Measurements from ENCODE around the gene OR4D5. TPM values are rescaled to one million over a fixed set of nuclear protein-coding genes. Genes with fewer than 3 reads are reported as not detected.

The OR4D5 gene
- total and polyA plus RNA-seq, 4 experiments from 2014 or later, result not detected

DNA sequence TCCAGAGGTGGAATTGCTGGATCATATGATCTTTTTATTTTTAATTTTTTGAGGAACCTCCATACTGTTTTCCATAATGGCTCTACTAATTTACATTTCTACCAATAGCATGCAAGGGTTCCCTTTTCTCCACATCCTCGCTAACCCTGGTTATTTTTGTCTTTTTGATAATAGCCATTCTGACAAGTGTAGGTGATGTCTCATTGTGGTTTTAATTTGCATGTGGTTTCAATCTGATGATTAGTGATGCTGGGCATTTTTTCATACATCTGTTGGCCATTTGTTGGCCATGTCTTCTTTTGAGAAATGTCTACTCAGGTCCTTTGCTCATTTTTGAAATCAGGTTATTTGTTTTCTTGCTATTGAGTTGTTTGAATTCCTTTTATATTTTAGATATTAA, 15.4 kb upstream of the OR4D5 start:
- no peaks in the 10 kb centered on the region for H3K4me1 ChIP-seq (ENCODE audit: insufficient read depth, low read length)
- H3K27ac ChIP-seq (ENCODE audit: low read depth, low read length), result no peak overlapping the region
- H3K27me3 ChIP-seq (ENCODE audit: insufficient read depth, low read length), result no peaks in the 10 kb centered on the region
- intact Hi-C loops (cut with micrococcal nuclease), result no loop called here
- H3K27ac Mint-ChIP-seq, result no peak overlapping the region
- H3K4me3 Mint-ChIP-seq, result no peak overlapping the region
- ChIA-PET CTCF (ENCODE audit: partially characterized antibody) (no interaction called here), POLR2A (ENCODE audit: partially characterized antibody) (no interaction called here)
- no peak overlapping the region for H3K4me3 ChIP-seq (ENCODE audit: low read length in 2 of 2)
- no peaks in the 10 kb centered on the region for H3K9me3 ChIP-seq (ENCODE audit: control insufficient read depth in 1 of 2, low read length in 2 of 2)
- no peaks in the 10 kb centered on the region for H3K4me1 Mint-ChIP-seq
- no peak for DNase-seq
- no peaks in the 10 kb centered on the region for H3K9me3 Mint-ChIP-seq
- no peaks in the 10 kb centered on the region for H3K36me3 ChIP-seq (ENCODE audit: insufficient read depth, low read length)
- peaks cover 0 to 1% of the 10 kb centered on the region in 2 donors for H3K27me3 Mint-ChIP-seq
- no peaks in the 10 kb centered on the region for H3K36me3 Mint-ChIP-seq

GRCh38 chr11:123942413-123942812, 3.0 kb downstream of the OR4D5 start:
- Mint-ChIP-seq H3K27ac (no peak overlapping the region), H3K27me3 (peaks cover 0 to 5% of the 10 kb centered on the region in 2 donors), H3K36me3 (no peaks in the 10 kb centered on the region), H3K4me1 (no peaks in the 10 kb centered on the region), H3K9me3 (peaks cover 0 to 4% (median 0%) of the 10 kb centered on the region in 8 donors), H3K4me3 (no peak overlapping the region)
- Histone ChIP-seq H3K27me3 (ENCODE audit: insufficient read depth, low read length) (no peaks in the 10 kb centered on the region), H3K36me3 (ENCODE audit: insufficient read depth, low read length) (no peaks in the 10 kb centered on the region), H3K4me3 (ENCODE audit: low read length in 2 of 2) (no peak overlapping the region), H3K27ac (ENCODE audit: low read depth, low read length) (no peak overlapping the region), H3K9me3 (ENCODE audit: control insufficient read depth in 1 of 2, low read length in 2 of 2) (no peaks in the 10 kb centered on the region), H3K4me1 (ENCODE audit: insufficient read depth, low read length) (no peaks in the 10 kb centered on the region)
- ChIA-PET CTCF (ENCODE audit: partially characterized antibody) (no interaction called here), POLR2A (ENCODE audit: partially characterized antibody) (no interaction called here)
- intact Hi-C loops (cut with micrococcal nuclease), result no loop called here
- DNase-seq, result no peak

- CTCF ChIA-PET (ENCODE audit: partially characterized antibody), result no interaction called here
- intact Hi-C loops (cut with micrococcal nuclease), result no loop called here
- Histone ChIP-seq H3K4me3 (ENCODE audit: low read length in 2 of 2) (no peak within 1 kb of the TSS), H3K9me3 (ENCODE audit: control insufficient read depth in 1 of 2, low read length in 2 of 2) (no peaks in the 10 kb centered on the region), H3K4me1 (ENCODE audit: insufficient read depth, low read length) (no peaks in the 10 kb centered on the region), H3K27me3 (ENCODE audit: insufficient read depth, low read length) (no peaks in the 10 kb centered on the region), H3K36me3 (ENCODE audit: insufficient read depth, low read length) (no peaks in the 10 kb centered on the region), H3K27ac (ENCODE audit: low read depth, low read length) (no peak within 1 kb of the TSS)
- Mint-ChIP-seq H3K27me3 (peaks cover 0 to 5% of the 10 kb centered on the region in 2 donors), H3K4me1 (no peaks in the 10 kb centered on the region), H3K27ac (no peak within 1 kb of the TSS), H3K36me3 (no peaks in the 10 kb centered on the region), H3K4me3 (no peak within 1 kb of the TSS), H3K9me3 (peaks cover 0 to 4% (median 0%) of the 10 kb centered on the region in 8 donors)
- POLR2A ChIA-PET (ENCODE audit: partially characterized antibody), result no interaction called here
- DNase-seq, result no peak
Measured at GRCh38 chr11:123943738-123944137, 4.3 kb downstream of the OR4D5 start, which contains the start of gene OR6T1. Gene OR6T1 (minus strand): TSS chr11:123943838. CDS start chr11:123943838, 0 bp downstream.

DNA sequence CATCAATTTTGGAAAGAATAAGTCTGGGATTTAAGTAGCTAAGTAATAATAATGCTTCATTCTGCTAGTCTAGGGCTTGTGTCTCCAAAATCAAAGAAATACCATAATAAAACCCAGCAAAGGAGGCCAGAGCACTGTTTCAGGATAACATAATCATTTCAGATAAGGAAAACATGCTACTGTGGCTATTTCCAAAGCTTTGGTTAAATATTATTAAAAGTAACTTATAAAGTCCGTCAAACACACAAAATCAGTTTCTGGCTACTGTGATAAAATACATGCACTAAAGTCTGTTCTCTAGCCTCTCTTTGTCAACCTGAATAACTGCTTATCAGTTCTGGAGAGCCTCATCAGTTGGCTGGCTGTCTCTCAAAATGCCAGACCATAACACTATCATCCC, 5.7 kb downstream of the OR4D5 start:
- no peaks in the 10 kb centered on the region for H3K4me1 Mint-ChIP-seq
- H3K4me1 ChIP-seq (ENCODE audit: insufficient read depth, low read length), result no peaks in the 10 kb centered on the region
- DNase-seq, result no peak
- H3K36me3 Mint-ChIP-seq, result no peaks in the 10 kb centered on the region
- POLR2A ChIA-PET (ENCODE audit: partially characterized antibody), result no interaction called here
- intact Hi-C loops (cut with micrococcal nuclease), result no loop called here
- H3K9me3 Mint-ChIP-seq, result peaks cover 0 to 3% (median 0%) of the 10 kb centered on the region in 8 donors
- CTCF ChIA-PET (ENCODE audit: partially characterized antibody), result no interaction called here
- H3K27me3 Mint-ChIP-seq, result peaks cover 0 to 5% of the 10 kb centered on the region in 2 donors
- H3K36me3 ChIP-seq (ENCODE audit: insufficient read depth, low read length), result no peaks in the 10 kb centered on the region
- H3K4me3 ChIP-seq (ENCODE audit: low read length in 2 of 2), result no peak overlapping the region
- no peak overlapping the region for H3K4me3 Mint-ChIP-seq
- no peaks in the 10 kb centered on the region for H3K9me3 ChIP-seq (ENCODE audit: control insufficient read depth in 1 of 2, low read length in 2 of 2)
- H3K27ac Mint-ChIP-seq, result no peak overlapping the region
- no peak overlapping the region for H3K27ac ChIP-seq (ENCODE audit: low read depth, low read length)
- H3K27me3 ChIP-seq (ENCODE audit: insufficient read depth, low read length), result no peaks in the 10 kb centered on the region

DNA sequence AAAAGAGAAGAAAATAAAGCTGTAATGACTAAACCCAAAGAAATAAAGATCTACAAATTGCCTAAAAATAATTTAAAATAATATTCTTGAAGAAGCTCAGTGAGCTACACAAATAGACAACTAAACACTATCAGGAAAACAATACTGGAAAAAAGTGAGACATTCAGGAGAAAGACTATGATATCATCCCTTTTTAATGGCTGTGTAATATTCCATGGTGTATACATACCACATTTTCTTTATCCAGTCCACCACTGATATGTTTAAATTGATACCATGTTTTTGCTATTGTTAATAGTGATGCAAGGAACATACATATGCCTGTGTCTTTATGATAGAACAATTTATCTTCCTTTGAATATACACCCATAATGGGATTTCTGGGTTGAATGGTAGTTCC, 17.3 kb downstream of the OR4D5 start:
- Histone ChIP-seq H3K4me3 (ENCODE audit: low read length in 2 of 2) (no peak overlapping the region), H3K4me1 (ENCODE audit: insufficient read depth, low read length) (no peaks in the 10 kb centered on the region), H3K27me3 (ENCODE audit: insufficient read depth, low read length) (no peaks in the 10 kb centered on the region), H3K9me3 (ENCODE audit: control insufficient read depth in 1 of 2, low read length in 2 of 2) (no peaks in the 10 kb centered on the region), H3K27ac (ENCODE audit: low read depth, low read length) (no peak overlapping the region), H3K36me3 (ENCODE audit: insufficient read depth, low read length) (no peaks in the 10 kb centered on the region)
- H3K9me3 Mint-ChIP-seq, result peaks cover 0 to 11% (median 9%) of the 10 kb centered on the region in 8 donors
- no peak overlapping the region for H3K27ac Mint-ChIP-seq
- H3K36me3 Mint-ChIP-seq, result no peaks in the 10 kb centered on the region
- no peaks in the 10 kb centered on the region for H3K4me1 Mint-ChIP-seq
- ChIA-PET CTCF (ENCODE audit: partially characterized antibody) (no interaction called here), POLR2A (ENCODE audit: partially characterized antibody) (no interaction called here)
- DNase-seq, result no peak
- H3K4me3 Mint-ChIP-seq, result no peak overlapping the region
- peaks cover 0 to 2% of the 10 kb centered on the region in 2 donors for H3K27me3 Mint-ChIP-seq
- intact Hi-C loops (cut with micrococcal nuclease), result no loop called here

GRCh38 chr11:123973816-123974215, 34.4 kb downstream of the OR4D5 start:
- Histone ChIP-seq H3K4me1 (ENCODE audit: insufficient read depth, low read length) (no peaks in the 10 kb centered on the region), H3K4me3 (ENCODE audit: low read length in 2 of 2) (no peak overlapping the region), H3K27me3 (ENCODE audit: insufficient read depth, low read length) (no peaks in the 10 kb centered on the region), H3K27ac (ENCODE audit: low read depth, low read length) (no peak overlapping the region), H3K9me3 (ENCODE audit: control insufficient read depth in 1 of 2, low read length in 2 of 2) (no peaks in the 10 kb centered on the region), H3K36me3 (ENCODE audit: insufficient read depth, low read length) (no peaks in the 10 kb centered on the region)
- H3K27me3 Mint-ChIP-seq, result peaks cover 0 to 1% of the 10 kb centered on the region in 2 donors
- ChIA-PET CTCF (ENCODE audit: partially characterized antibody) (no interaction called here), POLR2A (ENCODE audit: partially characterized antibody) (no interaction called here)
- H3K9me3 Mint-ChIP-seq, result peaks cover 0 to 4% (median 2%) of the 10 kb centered on the region in 8 donors
- intact Hi-C loops (cut with micrococcal nuclease), result no loop called here
- no peak overlapping the region for H3K4me3 Mint-ChIP-seq
- no peaks in the 10 kb centered on the region for H3K36me3 Mint-ChIP-seq
- H3K27ac Mint-ChIP-seq, result no peak overlapping the region
- no peaks in the 10 kb centered on the region for H3K4me1 Mint-ChIP-seq
- DNase-seq, result no peak

DNA sequence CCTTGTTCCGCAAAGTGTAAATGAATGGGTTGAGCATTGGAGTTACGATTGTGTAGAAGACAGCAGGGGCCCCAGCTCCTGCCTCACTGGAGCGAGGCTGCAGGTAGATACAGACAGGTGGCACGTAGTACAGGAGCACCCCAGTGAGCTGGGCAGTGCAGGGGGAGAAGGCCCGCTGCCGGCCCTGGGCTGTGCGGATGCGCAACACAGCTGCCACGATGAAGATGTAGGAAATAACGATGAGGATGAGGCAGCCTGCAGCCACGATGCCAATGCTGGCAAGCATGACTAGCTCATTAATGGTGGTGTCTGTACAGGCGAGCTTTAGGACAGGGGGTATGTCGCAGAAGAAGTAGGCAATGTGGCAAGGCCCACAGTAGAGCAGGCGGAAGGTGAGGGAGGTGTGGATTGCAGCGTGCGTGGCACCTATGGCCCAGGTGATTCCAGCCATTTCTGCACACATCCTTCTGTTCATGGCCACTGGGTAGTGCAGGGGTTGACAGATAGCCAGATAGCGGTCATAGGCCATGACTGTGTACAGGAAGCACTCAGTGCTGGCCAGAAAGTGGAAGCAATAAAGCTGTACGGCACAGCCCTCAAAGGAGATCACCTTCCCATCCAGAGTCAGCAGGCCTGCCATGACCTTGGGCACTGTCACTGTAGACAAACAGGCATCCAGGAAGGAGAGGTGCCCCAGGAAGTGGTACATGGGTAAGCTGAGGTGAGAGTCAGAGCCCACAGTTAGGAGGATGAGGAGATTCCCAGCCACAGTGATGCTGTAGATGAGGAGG, 37.5 kb downstream of the OR4D5 start:
- Histone ChIP-seq H3K4me3 (ENCODE audit: low read length in 2 of 2) (no peak overlapping the region), H3K4me1 (ENCODE audit: insufficient read depth, low read length) (no peaks in the 10 kb centered on the region), H3K27ac (ENCODE audit: low read depth, low read length) (no peak overlapping the region), H3K27me3 (ENCODE audit: insufficient read depth, low read length) (no peaks in the 10 kb centered on the region), H3K9me3 (ENCODE audit: control insufficient read depth in 1 of 2, low read length in 2 of 2) (no peaks in the 10 kb centered on the region), H3K36me3 (ENCODE audit: insufficient read depth, low read length) (no peaks in the 10 kb centered on the region)
- intact Hi-C loops (cut with micrococcal nuclease), result no loop called here
- no peaks in the 10 kb centered on the region for H3K36me3 Mint-ChIP-seq
- no peaks in the 10 kb centered on the region for H3K4me1 Mint-ChIP-seq
- H3K9me3 Mint-ChIP-seq, result peaks cover 0 to 10% (median 0%) of the 10 kb centered on the region in 8 donors
- no peak overlapping the region for H3K27ac Mint-ChIP-seq
- ChIA-PET POLR2A (ENCODE audit: partially characterized antibody) (no interaction called here), CTCF (ENCODE audit: partially characterized antibody) (no interaction called here)
- DNase-seq, result no peak
- H3K4me3 Mint-ChIP-seq, result no peak overlapping the region
- peaks cover 0 to 1% of the 10 kb centered on the region in 2 donors for H3K27me3 Mint-ChIP-seq
